Activated T-helper 17 cell treated with anti-CD3 and anti-CD28 coated beads, Interleukin-2, amount 50 U/mL, for 72 hours (primary cell): Measurements from ENCODE around the gene TNIP2. TPM values are rescaled to one million over a fixed set of nuclear protein-coding genes. Genes with fewer than 3 reads are reported as not detected.

Experiments used
- ATAC-seq: fragments of 150-1000 bp; cut with Tn5 transposase; replicated peaks from 2 replicates; pipeline ENCODE4 v1.10.0; 2021; ENCODE audit warnings: mild to moderate bottlenecking, moderate library complexity
- H3K27ac Mint-ChIP-seq: one replicate; pipeline ENCODE4 v1.8.0; 2022; ENCODE audit warnings: mixed read lengths
- H3K27me3 Mint-ChIP-seq: one replicate; pipeline ENCODE4 v1.8.0; 2022; ENCODE audit warnings: mixed read lengths
- H3K36me3 Mint-ChIP-seq: one replicate; pipeline ENCODE4 v1.8.0; 2022; ENCODE audit warnings: low read depth, mild to moderate bottlenecking, mixed read lengths
- H3K4me1 Mint-ChIP-seq: one replicate; pipeline ENCODE4 v1.8.0; 2022; ENCODE audit warnings: mixed read lengths
- H3K4me3 Mint-ChIP-seq: one replicate; pipeline ENCODE4 v1.8.0; 2022; ENCODE audit warnings: mild to moderate bottlenecking, mixed read lengths
- H3K9me3 Mint-ChIP-seq: one replicate; pipeline ENCODE4 v1.8.0; 2022; ENCODE audit warnings: mixed read lengths
- total RNA-seq, 2 donors: library from RNA; stranded (reverse); gene quantifications; one replicate each; pipeline ENCODE4 v1.2.3, GENCODE V29; 2022

The TNIP2 gene
- 100 to 1,000 TPM in 1 of 2 donors, 10 to 100 TPM in 1; 80.1 to 110 TPM for total RNA-seq

GRCh38 chr4:2755821-2756690 is at the start of gene TNIP2:
Gene TNIP2 (minus strand): TSS chr4:2756336. CDS start chr4:2756289, 47 bp downstream.
- H3K27ac Mint-ChIP-seq: peak within 1 kb of the TSS; percentile 89
- H3K4me1 Mint-ChIP-seq: peaks cover 19% of the 10 kb centered on the region
- peak within 1 kb of the TSS; percentile 89 for H3K4me3 Mint-ChIP-seq
- peak; percentile 86 for ATAC-seq
- peaks cover 44% of the 10 kb centered on the region for H3K36me3 Mint-ChIP-seq
- no peaks in the 10 kb centered on the region for H3K27me3 Mint-ChIP-seq
- H3K9me3 Mint-ChIP-seq: no peaks in the 10 kb centered on the region

GRCh38 chr4:2804973-2805501 is 48.9 kb upstream of the TNIP2 start:
- H3K4me3 Mint-ChIP-seq: no peak overlapping the region
- peaks cover 6% of the 10 kb centered on the region for H3K36me3 Mint-ChIP-seq
- no peak overlapping the region for H3K27ac Mint-ChIP-seq
- no peaks in the 10 kb centered on the region for H3K9me3 Mint-ChIP-seq
- no peaks in the 10 kb centered on the region for H3K27me3 Mint-ChIP-seq
- ATAC-seq: no peak
- H3K4me1 Mint-ChIP-seq: peaks cover 11% of the 10 kb centered on the region

- no peak overlapping the region for H3K4me3 Mint-ChIP-seq
These were observed 48.4 kb upstream of the TNIP2 start for GRCh38 chr4:2804449-2804972.

GRCh38 chr4:2803624-2804448 is 47.7 kb upstream of the TNIP2 start:
- Mint-ChIP-seq H3K27me3 (no peaks in the 10 kb centered on the region), H3K4me1 (peaks cover 15% of the 10 kb centered on the region), H3K27ac (no peak overlapping the region), H3K9me3 (no peaks in the 10 kb centered on the region), H3K4me3 (no peak overlapping the region), H3K36me3 (peaks cover 12% of the 10 kb centered on the region)
- ATAC-seq: no peak

More at GRCh38 chr4:2804449-2804972, 48.4 kb upstream of the TNIP2 start:
- Mint-ChIP-seq H3K27ac (no peak overlapping the region), H3K9me3 (no peaks in the 10 kb centered on the region), H3K4me1 (peaks cover 11% of the 10 kb centered on the region), H3K27me3 (no peaks in the 10 kb centered on the region), H3K36me3 (peaks cover 6% of the 10 kb centered on the region)
- no peak for ATAC-seq

GRCh38 chr4:2802618-2803531 is 46.7 kb upstream of the TNIP2 start:
- peaks cover 24% of the 10 kb centered on the region for H3K4me1 Mint-ChIP-seq
- ATAC-seq: no peak
- H3K27ac Mint-ChIP-seq: no peak overlapping the region
- peaks cover 21% of the 10 kb centered on the region for H3K36me3 Mint-ChIP-seq
- no peaks in the 10 kb centered on the region for H3K9me3 Mint-ChIP-seq
- H3K4me3 Mint-ChIP-seq: no peak overlapping the region
- H3K27me3 Mint-ChIP-seq: no peaks in the 10 kb centered on the region

GRCh38 chr4:2800691-2801596 is 44.8 kb upstream of the TNIP2 start:
- Mint-ChIP-seq H3K4me1 (peaks cover 18% of the 10 kb centered on the region), H3K4me3 (peak overlapping the region; percentile 89), H3K9me3 (no peaks in the 10 kb centered on the region), H3K27ac (peak overlapping the region; percentile 50), H3K27me3 (no peaks in the 10 kb centered on the region), H3K36me3 (peaks cover 23% of the 10 kb centered on the region)
- ATAC-seq: peak; percentile 41

- H3K4me1 Mint-ChIP-seq: peaks cover 18% of the 10 kb centered on the region
- H3K27ac Mint-ChIP-seq: no peak overlapping the region
- peak overlapping the region; percentile 89 for H3K4me3 Mint-ChIP-seq
- no peak for ATAC-seq
- peaks cover 25% of the 10 kb centered on the region for H3K36me3 Mint-ChIP-seq
- no peaks in the 10 kb centered on the region for H3K9me3 Mint-ChIP-seq
- no peaks in the 10 kb centered on the region for H3K27me3 Mint-ChIP-seq
These were observed 44.0 kb upstream of the TNIP2 start for GRCh38 chr4:2799971-2800690.

- ATAC-seq: no peak
- Mint-ChIP-seq H3K4me1 (peaks cover 18% of the 10 kb centered on the region), H3K9me3 (no peaks in the 10 kb centered on the region), H3K4me3 (peak overlapping the region; percentile 89), H3K27ac (peak overlapping the region; percentile 80), H3K27me3 (no peaks in the 10 kb centered on the region), H3K36me3 (peaks cover 33% of the 10 kb centered on the region)
These were observed 43.2 kb upstream of the TNIP2 start for GRCh38 chr4:2799224-2799911.

- no peaks in the 10 kb centered on the region for H3K9me3 Mint-ChIP-seq
- H3K4me3 Mint-ChIP-seq: peak overlapping the region; percentile 89
- peak overlapping the region; percentile 90 for H3K27ac Mint-ChIP-seq
- H3K36me3 Mint-ChIP-seq: peaks cover 41% of the 10 kb centered on the region
- ATAC-seq: peak; percentile 75
- no peaks in the 10 kb centered on the region for H3K27me3 Mint-ChIP-seq
- peaks cover 18% of the 10 kb centered on the region for H3K4me1 Mint-ChIP-seq
These were observed 42.5 kb upstream of the TNIP2 start for GRCh38 chr4:2798399-2799223.

GRCh38 chr4:2797545-2798305 is 41.6 kb upstream of the TNIP2 start:
- peaks cover 42% of the 10 kb centered on the region for H3K36me3 Mint-ChIP-seq
- H3K4me3 Mint-ChIP-seq: peak overlapping the region; percentile 89
- peaks cover 18% of the 10 kb centered on the region for H3K4me1 Mint-ChIP-seq
- no peaks in the 10 kb centered on the region for H3K9me3 Mint-ChIP-seq
- ATAC-seq: peak; percentile 52
- H3K27ac Mint-ChIP-seq: peak overlapping the region; percentile 90
- H3K27me3 Mint-ChIP-seq: no peaks in the 10 kb centered on the region
